Measurements from ENCODE around the gene RP2.
A peak's percentile ranks its signal among the peaks of the same experiment; 100 is the strongest.

The RP2 gene

DNA sequence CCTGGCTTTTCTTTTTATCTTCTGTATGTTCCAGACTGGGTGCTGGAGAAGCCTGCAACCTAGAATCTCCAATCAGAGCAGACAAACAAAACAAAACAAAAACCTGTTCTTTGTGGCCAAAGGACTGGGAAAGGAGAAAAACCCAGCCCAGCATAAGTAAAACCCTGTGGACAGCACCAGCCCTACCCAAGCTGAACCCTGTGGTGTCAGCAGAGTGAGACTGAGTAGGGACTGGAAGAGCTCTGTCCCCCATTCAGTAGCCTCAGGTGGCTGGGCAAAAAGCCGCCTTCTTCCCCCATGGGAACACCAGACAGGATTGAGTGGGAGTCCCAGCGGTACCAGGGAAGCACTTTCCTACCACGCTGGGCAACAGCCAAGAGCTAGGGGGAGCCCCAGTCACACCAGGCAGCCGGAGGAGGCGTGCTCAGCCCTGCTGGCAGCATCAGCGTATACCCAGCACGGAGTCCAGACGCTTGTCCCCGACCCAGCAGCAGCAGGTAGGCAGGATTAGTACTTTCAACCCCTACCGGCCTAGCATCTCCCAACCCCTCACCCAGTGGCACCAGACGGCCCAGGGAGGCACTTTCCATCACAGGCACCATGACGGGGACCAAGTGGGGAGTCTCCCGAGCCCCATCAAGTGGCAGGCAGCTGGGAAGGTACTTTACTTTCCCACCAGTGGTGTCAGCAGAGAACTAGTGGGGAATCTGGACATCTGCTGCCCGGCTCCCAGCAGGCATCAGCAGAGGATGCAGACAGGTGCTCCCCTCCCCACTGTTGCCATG is 66.8 kb downstream of the RP2 start:
- no peaks in the 10 kb centered on the region for H3K27me3 ChIP-seq
- no peaks in the 10 kb centered on the region for H3K36me3 ChIP-seq
- no peaks in the 10 kb centered on the region for H3K9me3 ChIP-seq
- TF ChIP-seq, protein P1, sequence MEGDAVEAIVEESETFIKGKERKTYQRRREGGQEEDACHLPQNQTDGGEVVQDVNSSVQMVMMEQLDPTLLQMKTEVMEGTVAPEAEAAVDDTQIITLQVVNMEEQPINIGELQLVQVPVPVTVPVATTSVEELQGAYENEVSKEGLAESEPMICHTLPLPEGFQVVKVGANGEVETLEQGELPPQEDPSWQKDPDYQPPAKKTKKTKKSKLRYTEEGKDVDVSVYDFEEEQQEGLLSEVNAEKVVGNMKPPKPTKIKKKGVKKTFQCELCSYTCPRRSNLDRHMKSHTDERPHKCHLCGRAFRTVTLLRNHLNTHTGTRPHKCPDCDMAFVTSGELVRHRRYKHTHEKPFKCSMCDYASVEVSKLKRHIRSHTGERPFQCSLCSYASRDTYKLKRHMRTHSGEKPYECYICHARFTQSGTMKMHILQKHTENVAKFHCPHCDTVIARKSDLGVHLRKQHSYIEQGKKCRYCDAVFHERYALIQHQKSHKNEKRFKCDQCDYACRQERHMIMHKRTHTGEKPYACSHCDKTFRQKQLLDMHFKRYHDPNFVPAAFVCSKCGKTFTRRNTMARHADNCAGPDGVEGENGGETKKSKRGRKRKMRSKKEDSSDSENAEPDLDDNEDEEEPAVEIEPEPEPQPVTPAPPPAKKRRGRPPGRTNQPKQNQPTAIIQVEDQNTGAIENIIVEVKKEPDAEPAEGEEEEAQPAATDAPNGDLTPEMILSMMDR (IDR thresholded peaks at IDR 0.05; ENCODE audit: low read depth, low read length), result peak; percentile 66; the same call in 1 of the 2 replicates
- H3K4me1 ChIP-seq, result peaks cover 6% of the 10 kb centered on the region; the same call in 1 of the 2 replicates
- peak overlapping the region; percentile 61 for H3K4me3 ChIP-seq (ENCODE audit: low read depth, low read length)
- DNase-seq, result peak; percentile 87

DNA sequence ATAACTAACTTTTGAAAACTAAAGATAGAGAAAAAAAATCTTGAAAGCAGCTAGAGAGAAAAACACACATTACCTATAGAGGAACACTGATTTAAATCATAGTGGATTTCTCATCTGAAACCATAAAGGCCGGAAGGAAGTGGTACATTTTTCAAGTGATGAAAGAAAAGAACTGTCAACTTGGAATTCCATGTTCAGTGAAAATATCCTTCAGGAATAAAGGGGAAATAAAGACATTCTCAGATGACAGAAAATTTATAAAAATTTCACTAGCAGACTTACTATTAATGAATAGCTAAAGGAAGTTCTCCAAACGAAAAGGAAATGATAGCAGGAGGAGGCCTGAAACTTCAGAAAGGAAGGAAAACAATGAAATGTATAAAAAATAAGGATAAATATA is 67.8 kb downstream of the RP2 start:
- peaks cover 6% of the 10 kb centered on the region; the same call in 1 of the 2 replicates for H3K4me1 ChIP-seq
- no peaks in the 10 kb centered on the region for H3K36me3 ChIP-seq
- DNase-seq, result no peak
- no peak overlapping the region for H3K4me3 ChIP-seq (ENCODE audit: low read depth, low read length)
- no peaks in the 10 kb centered on the region for H3K9me3 ChIP-seq
- TF ChIP-seq, protein P1 (IDR thresholded peaks at IDR 0.05; ENCODE audit: low read depth, low read length), result no peak
- H3K27me3 ChIP-seq, result no peaks in the 10 kb centered on the region

- TF ChIP-seq, protein P1 (IDR thresholded peaks at IDR 0.05; ENCODE audit: low read depth, low read length), result no peak
Observed at GRCh38 chrX:46910415-46910814, 73.6 kb downstream of the RP2 start.

GRCh38 chrX:46912098-46912602 is 75.3 kb downstream of the RP2 start, which contains the start of gene JADE3:
Gene JADE3, plus strand, starts transcription at chrX:46912421. Its CDS starts 72,474 bp downstream, at chrX:46984895.
- no peaks in the 10 kb centered on the region for H3K36me3 ChIP-seq
- TF ChIP-seq, protein P1 (IDR thresholded peaks at IDR 0.05; ENCODE audit: low read depth, low read length), result no peak
- no peaks in the 10 kb centered on the region for H3K4me1 ChIP-seq
- peak within 1 kb of the TSS; percentile 66 for H3K4me3 ChIP-seq (ENCODE audit: low read depth, low read length)
- no peaks in the 10 kb centered on the region for H3K9me3 ChIP-seq
- H3K27me3 ChIP-seq, result no peaks in the 10 kb centered on the region
- peak; percentile 81 for DNase-seq

More at GRCh38 chrX:46910415-46910814, 73.6 kb downstream of the RP2 start:
- no peaks in the 10 kb centered on the region for H3K9me3 ChIP-seq
- no peaks in the 10 kb centered on the region for H3K36me3 ChIP-seq
- DNase-seq, result no peak
- H3K27me3 ChIP-seq, result no peaks in the 10 kb centered on the region
- no peak overlapping the region for H3K4me3 ChIP-seq (ENCODE audit: low read depth, low read length)
- no peaks in the 10 kb centered on the region for H3K4me1 ChIP-seq

DNA sequence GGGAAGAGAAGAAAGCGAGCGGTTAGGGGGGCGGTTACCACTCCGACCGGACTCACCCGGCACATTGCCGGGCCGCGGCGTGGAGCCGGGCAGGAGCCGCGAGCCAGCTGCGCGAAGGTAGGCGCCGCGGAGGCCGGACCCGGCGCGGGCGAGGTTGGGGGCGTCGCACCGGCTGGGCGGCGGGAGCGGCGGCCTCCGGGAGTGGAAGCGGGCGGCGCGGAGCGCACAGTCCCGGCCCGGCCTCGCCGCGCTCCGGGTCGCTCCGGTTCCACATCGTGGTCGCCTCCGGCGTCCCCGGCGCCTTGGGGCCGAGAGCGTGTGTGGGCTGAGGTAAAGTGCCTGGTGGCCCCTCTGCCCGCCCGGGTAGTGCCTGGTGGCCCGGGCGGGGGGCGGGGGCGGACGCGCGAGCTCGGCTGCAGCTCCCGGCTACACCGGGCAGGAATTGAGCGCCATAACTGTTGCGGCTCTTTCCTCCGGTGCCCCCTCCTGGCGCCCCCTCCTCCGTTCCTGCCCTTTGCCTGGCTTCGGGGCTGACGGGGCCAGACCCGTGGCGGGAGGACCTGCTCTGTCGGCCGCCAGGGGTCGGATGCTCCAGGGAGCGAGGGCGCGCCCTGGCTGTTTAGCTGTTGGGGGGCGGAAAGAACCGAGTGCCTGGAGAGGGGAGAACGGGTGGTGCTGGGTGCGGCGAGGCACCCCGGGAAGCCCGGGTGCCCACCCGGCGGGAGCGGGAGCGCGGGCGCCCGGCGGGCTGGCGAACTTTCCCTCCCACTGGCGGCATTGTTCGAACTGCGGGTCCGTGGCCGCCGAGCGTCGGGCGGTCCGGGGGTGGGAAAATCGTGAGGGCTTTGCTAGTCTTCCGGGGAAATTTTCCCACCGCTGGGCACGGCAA is 76.0 kb downstream of the RP2 start:
- H3K9me3 ChIP-seq, result no peaks in the 10 kb centered on the region
- TF ChIP-seq, protein P1 (IDR thresholded peaks at IDR 0.05; ENCODE audit: low read depth, low read length), result peak; percentile 49
- H3K27me3 ChIP-seq, result no peaks in the 10 kb centered on the region
- DNase-seq, result peak; percentile 73
- no peaks in the 10 kb centered on the region for H3K4me1 ChIP-seq
- H3K4me3 ChIP-seq (ENCODE audit: low read depth, low read length), result peak overlapping the region; percentile 66
- H3K36me3 ChIP-seq, result no peaks in the 10 kb centered on the region
